ENCODE measurements around the gene TEKT5.

GRCh38 chr16:10617662-10618420 lies 76.9 kb downstream of the TEKT5 start:
- TF ChIP-seq CTCF (conservative IDR thresholded peaks at IDR 0.05; ENCODE audit: low read depth, low read length) (no peak), EZH2 (IDR thresholded peaks at IDR 0.05; ENCODE audit: borderline replicate concordance, low read depth, low read length, poor library complexity, severe bottlenecking) (no peak)

All from A673 (cell line).